Muscle of leg (tissue), 11 donors: Measurements from ENCODE around the gene SREBF2. TPM values are rescaled to one million over a fixed set of nuclear protein-coding genes. Genes with fewer than 3 reads are reported as not detected.

Source experiments
- DNase-seq: peaks from one replicate; pipeline ENCODE4 v3.0.0; 2013
- H3K27ac ChIP-seq: one replicate; pipeline ENCODE4 v1.5.1; 2013; ENCODE audit warnings: mild to moderate bottlenecking, low read length, control low read depth
- H3K27me3 ChIP-seq: one replicate; pipeline ENCODE4 v1.6.1; 2013; ENCODE audit warnings: low read length; ENCODE audit not compliant: control insufficient read depth, insufficient read depth
- H3K36me3 ChIP-seq: one replicate; pipeline ENCODE4 v1.6.1; 2013; ENCODE audit warnings: low read length; ENCODE audit not compliant: control insufficient read depth, insufficient read depth
- H3K4me1 ChIP-seq: one replicate; pipeline ENCODE4 v1.6.1; 2013; ENCODE audit warnings: low read length; ENCODE audit not compliant: control insufficient read depth, insufficient read depth
- H3K4me3 ChIP-seq: one replicate; pipeline ENCODE4 v1.5.1; 2013; ENCODE audit warnings: low read length, control low read depth
- H3K9me3 ChIP-seq: replicated peaks from 2 replicates; pipeline ENCODE4 v1.6.1; 2013; ENCODE audit warnings: low read depth, low read length; ENCODE audit not compliant: control insufficient read depth
- WGBS: methylation state at CpG from one replicate; pipeline ENCODE4 v1.1.5; 2013; ENCODE audit warnings: missing lambda C conversion rate; ENCODE audit not compliant: insufficient coverage; 5-methylcytosine and 5-hydroxymethylcytosine counted together
- polyA plus RNA-seq, 8 donors: library from polyadenylated mRNA; unstranded; fragments of 120-200 nt; gene quantifications; one replicate each; pipeline versions ENCODE4 v1.2.1 to v1.2.3, GENCODE V29; 2013; ENCODE audit warnings: inconsistent platforms in 1 of 8, low replicate concordance in 1 of 8; ENCODE audit not compliant: insufficient read length in 8 of 8, insufficient read depth in 1 of 8
- total RNA-seq: library from RNA; stranded (reverse); fragments of 120-200 nt; gene quantifications from one replicate; pipeline ENCODE4 v1.2.4, GENCODE V29; 2013

SREBF2 gene
- total and polyA plus RNA-seq, 9 donors: 30.9 to 106 (median 81.2) TPM

- Histone ChIP-seq H3K9me3 (no peaks in the 10 kb centered on the region), H3K27ac (no peak overlapping the region), H3K4me1 (peaks cover 17% of the 10 kb centered on the region), H3K27me3 (no peaks in the 10 kb centered on the region), H3K36me3 (peaks cover 85% of the 10 kb centered on the region), H3K4me3 (no peak overlapping the region)
- DNase-seq: no peak
- 79% methylated on average over 4 of the region's 4 CpGs for whole genome bisulfite sequencing
Observed at GRCh38 chr22:41892721-41893120, 59.8 kb downstream of the SREBF2 start.

DNA sequence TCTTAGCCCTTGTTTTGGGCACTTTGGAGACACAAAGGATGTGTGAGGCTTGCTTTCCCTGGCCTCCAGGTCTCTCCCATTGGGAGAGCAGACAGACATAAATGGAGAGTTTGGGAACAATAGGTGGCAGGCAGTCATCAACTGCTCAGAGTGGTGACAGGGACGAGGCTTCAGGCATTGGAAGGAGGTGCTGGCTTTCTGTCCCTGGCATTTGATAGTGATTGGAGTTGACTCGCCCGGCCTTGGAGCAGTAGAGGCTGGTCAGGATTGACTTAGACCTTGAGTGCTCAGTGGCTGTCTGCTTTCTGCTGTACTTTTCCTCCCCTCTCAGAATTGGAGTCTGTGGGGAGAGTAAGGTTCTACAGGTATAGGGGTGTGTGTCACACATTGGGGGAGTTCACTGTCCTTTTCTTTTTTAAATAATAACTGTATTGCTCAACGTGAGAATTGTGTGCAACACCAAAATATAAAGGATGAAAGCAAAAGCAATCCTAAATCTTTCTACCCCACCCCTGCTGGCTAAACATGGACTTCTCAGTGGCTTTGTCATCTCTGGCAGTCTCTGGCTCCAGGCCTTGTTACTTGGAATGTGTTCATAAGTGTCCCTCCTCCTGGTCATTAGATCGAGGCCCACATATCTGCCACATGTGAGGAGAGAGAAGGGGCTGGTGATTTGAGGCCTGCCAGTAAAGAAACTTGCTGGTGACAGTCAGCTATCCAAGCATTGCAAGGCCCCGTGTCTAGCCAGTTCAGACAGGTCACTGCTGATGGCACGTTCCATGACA lies 60.9 kb downstream of the SREBF2 start:
- no peak overlapping the region for H3K27ac ChIP-seq
- WGBS: 83% methylated on average over 4 of the region's 7 CpGs

GRCh38 chr22:41898645-41899044 lies 65.7 kb downstream of the SREBF2 start:
- WGBS: 74% methylated on average over 8 of the region's 11 CpGs
- H3K36me3 ChIP-seq: peaks cover 86% of the 10 kb centered on the region
- peak; percentile 55 for DNase-seq
- no peaks in the 10 kb centered on the region for H3K27me3 ChIP-seq
- no peaks in the 10 kb centered on the region for H3K9me3 ChIP-seq
- H3K27ac ChIP-seq: peak overlapping the region; percentile 85
- H3K4me1 ChIP-seq: peaks cover 38% of the 10 kb centered on the region
- no peak overlapping the region for H3K4me3 ChIP-seq

More for the DNA sequence above, 60.9 kb downstream of the SREBF2 start:
- Histone ChIP-seq H3K27me3 (no peaks in the 10 kb centered on the region), H3K4me1 (peaks cover 24% of the 10 kb centered on the region), H3K9me3 (no peaks in the 10 kb centered on the region), H3K36me3 (peaks cover 86% of the 10 kb centered on the region), H3K4me3 (no peak overlapping the region)
- DNase-seq: no peak

GRCh38 chr22:41899110-41899509 lies 66.2 kb downstream of the SREBF2 start:
- Histone ChIP-seq H3K9me3 (no peaks in the 10 kb centered on the region), H3K4me1 (peaks cover 38% of the 10 kb centered on the region), H3K27ac (peak overlapping the region; percentile 85), H3K27me3 (no peaks in the 10 kb centered on the region), H3K36me3 (peaks cover 86% of the 10 kb centered on the region), H3K4me3 (no peak overlapping the region)
- WGBS: 94% methylated on average over 2 of the region's 5 CpGs
- DNase-seq: peak; percentile 52

- H3K36me3 ChIP-seq: peaks cover 87% of the 10 kb centered on the region
- H3K27ac ChIP-seq: peak overlapping the region; percentile 62
- peaks cover 38% of the 10 kb centered on the region for H3K4me1 ChIP-seq
- no peaks in the 10 kb centered on the region for H3K27me3 ChIP-seq
- 83% methylated on average over 11 of the region's 13 CpGs for WGBS
- H3K9me3 ChIP-seq: no peaks in the 10 kb centered on the region
- no peak overlapping the region for H3K4me3 ChIP-seq
- peak; percentile 59 for DNase-seq
Observed at GRCh38 chr22:41899992-41900651, 67.2 kb downstream of the SREBF2 start.

GRCh38 chr22:41900652-41901312 lies 67.9 kb downstream of the SREBF2 start:
- no peaks in the 10 kb centered on the region for H3K9me3 ChIP-seq
- H3K36me3 ChIP-seq: peaks cover 89% of the 10 kb centered on the region
- H3K4me1 ChIP-seq: peaks cover 38% of the 10 kb centered on the region
- H3K27ac ChIP-seq: no peak overlapping the region
- 98% methylated on average over 8 of the region's 8 CpGs for WGBS
- DNase-seq: no peak
- H3K27me3 ChIP-seq: no peaks in the 10 kb centered on the region
- no peak overlapping the region for H3K4me3 ChIP-seq

GRCh38 chr22:41902016-41902415 lies 69.1 kb downstream of the SREBF2 start:
- no peak overlapping the region for H3K4me3 ChIP-seq
- peaks cover 35% of the 10 kb centered on the region for H3K4me1 ChIP-seq
- no peaks in the 10 kb centered on the region for H3K27me3 ChIP-seq
- H3K36me3 ChIP-seq: peaks cover 90% of the 10 kb centered on the region
- no peak overlapping the region for H3K27ac ChIP-seq
- no peak for DNase-seq
- WGBS: 85% methylated on average over 4 of the region's 7 CpGs
- no peaks in the 10 kb centered on the region for H3K9me3 ChIP-seq

GRCh38 chr22:41902932-41903421 lies 70.1 kb downstream of the SREBF2 start:
- H3K27me3 ChIP-seq: no peaks in the 10 kb centered on the region
- H3K9me3 ChIP-seq: no peaks in the 10 kb centered on the region
- H3K36me3 ChIP-seq: peaks cover 88% of the 10 kb centered on the region
- WGBS: 88% methylated on average over 15 of the region's 15 CpGs
- no peak for DNase-seq
- no peak overlapping the region for H3K4me3 ChIP-seq
- H3K27ac ChIP-seq: no peak overlapping the region
- peaks cover 30% of the 10 kb centered on the region for H3K4me1 ChIP-seq

DNA sequence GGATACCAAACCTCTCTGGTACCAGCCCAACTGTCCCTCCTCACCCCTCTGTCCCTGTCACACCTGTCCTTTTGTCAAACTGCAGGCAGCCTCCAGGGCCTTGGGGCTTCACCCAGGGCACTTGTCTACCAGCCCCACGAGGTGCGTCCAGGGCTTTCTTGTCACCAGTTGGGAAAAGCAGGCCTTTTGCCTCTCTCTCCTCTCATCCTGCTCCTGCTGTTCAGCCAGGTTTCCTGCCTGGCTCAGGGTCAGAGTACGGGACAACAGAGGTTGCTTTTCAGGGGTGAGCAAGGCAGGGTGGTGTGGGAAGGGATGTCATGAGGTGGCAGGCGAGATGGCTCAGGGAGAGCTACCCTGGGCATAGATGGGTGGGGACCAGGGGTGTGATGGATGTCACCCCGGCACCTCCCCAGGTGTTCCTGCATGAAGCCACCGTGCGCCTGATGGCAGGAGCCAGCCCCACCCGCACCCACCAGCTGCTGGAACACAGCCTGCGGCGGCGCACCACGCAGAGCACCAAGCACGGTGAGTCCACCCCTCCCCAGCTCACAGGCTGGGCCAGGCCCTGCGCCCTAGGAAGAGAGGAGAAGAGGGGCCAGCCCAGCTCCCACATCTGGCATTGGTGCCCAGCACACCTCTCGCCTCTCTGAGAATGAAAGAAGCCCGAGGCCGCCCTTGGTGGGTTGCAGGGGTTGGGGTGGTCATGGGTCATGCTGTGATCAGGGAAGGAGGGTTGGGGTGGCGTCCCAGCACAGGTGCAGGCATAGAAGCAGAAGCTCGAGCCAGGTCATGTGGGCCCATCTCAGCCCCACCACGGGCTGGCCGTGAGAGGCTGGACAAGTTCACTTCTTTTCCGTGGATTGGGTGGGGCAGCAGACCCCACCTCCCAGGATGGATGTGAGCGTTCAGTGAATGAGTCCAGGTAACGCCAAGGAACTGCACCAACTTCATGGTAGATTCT lies 71.8 kb downstream of the SREBF2 start:
- no peaks in the 10 kb centered on the region for H3K9me3 ChIP-seq
- peaks cover 23% of the 10 kb centered on the region for H3K4me1 ChIP-seq
- DNase-seq: no peak
- peaks cover 75% of the 10 kb centered on the region for H3K36me3 ChIP-seq
- WGBS: 90% methylated on average over 20 of the region's 24 CpGs
- H3K27ac ChIP-seq: no peak overlapping the region
- H3K4me3 ChIP-seq: no peak overlapping the region
- H3K27me3 ChIP-seq: peaks cover 12% of the 10 kb centered on the region
